ENCODE data around the gene MRPS25.
A peak's percentile ranks its signal among the peaks of the same experiment; 100 is the strongest.

MRPS25 gene

GRCh38 chr3:15064835-15065549, at the start of gene MRPS25:
Gene MRPS25, minus strand, starts transcription at chr3:15065315. Its CDS starts 121 bp downstream, at chr3:15065194.
- peak; percentile 57 for DNase-seq

GRCh38 chr3:15113884-15114283, 48.8 kb upstream of the MRPS25 start:
- DNase-seq, result no peak

- DNase-seq, result no peak
Observed at GRCh38 chr3:15113471-15113870, 48.4 kb upstream of the MRPS25 start.

- DNase-seq, result no peak
Observed at GRCh38 chr3:15112011-15112410, 46.9 kb upstream of the MRPS25 start.

GRCh38 chr3:15110206-15110605, 45.1 kb upstream of the MRPS25 start:
- DNase-seq, result no peak

- DNase-seq, result no peak
Observed at GRCh38 chr3:15108869-15109268, 43.8 kb upstream of the MRPS25 start.

- no peak for DNase-seq
Observed at GRCh38 chr3:15108082-15108545, 43.0 kb upstream of the MRPS25 start.

- no peak for DNase-seq
Observed at GRCh38 chr3:15107075-15107947, 42.2 kb upstream of the MRPS25 start.

- DNase-seq, result no peak
Observed at GRCh38 chr3:15102836-15103235, 37.7 kb upstream of the MRPS25 start.

GRCh38 chr3:15102256-15102655, 37.1 kb upstream of the MRPS25 start:
- no peak for DNase-seq

- no peak for DNase-seq
Observed at GRCh38 chr3:15099364-15100098, 34.4 kb upstream of the MRPS25 start.

- peak; percentile 75 for DNase-seq
Observed at GRCh38 chr3:15098503-15099363, 33.6 kb upstream of the MRPS25 start, which contains the start of gene RBSN. Gene RBSN, minus strand, starts transcription at chr3:15099148. Its CDS starts 3,028 bp downstream, at chr3:15096120.

- no peak for DNase-seq
Observed at GRCh38 chr3:15097891-15098290, 32.8 kb upstream of the MRPS25 start.

GRCh38 chr3:15096046-15096445, 30.9 kb upstream of the MRPS25 start:
- no peak for DNase-seq

GRCh38 chr3:15094187-15094875, 29.2 kb upstream of the MRPS25 start:
- no peak for DNase-seq

- no peak for DNase-seq
Observed at GRCh38 chr3:15092686-15093085, 27.6 kb upstream of the MRPS25 start.

- no peak for DNase-seq
Observed at GRCh38 chr3:15091575-15091974, 26.5 kb upstream of the MRPS25 start.

- DNase-seq, result no peak
Observed at GRCh38 chr3:15089201-15089600, 24.1 kb upstream of the MRPS25 start.

- DNase-seq, result no peak
Observed at GRCh38 chr3:15086699-15087098, 21.6 kb upstream of the MRPS25 start.

- no peak for DNase-seq
Observed at GRCh38 chr3:15086263-15086662, 21.1 kb upstream of the MRPS25 start.

GRCh38 chr3:15083252-15083651, 18.1 kb upstream of the MRPS25 start:
- DNase-seq, result no peak

All from DMS 273 treated with DMSO at 0.1 percent for 48 hours (cell line).